GM18511 (cell line): ENCODE results near the gene BBC3.
"Not testable (repeated sequence)": the region's sequence is repeated elsewhere in the genome, so short reads cannot be mapped to it uniquely, and the experiment has no call there.

Experiments
- ATAC-seq: cut with Tn5 transposase; IDR thresholded peaks from one replicate; pipeline ENCODE4 v1.9.1; 2021; ENCODE audit warnings: mild to moderate bottlenecking, moderate library complexity; ENCODE audit not compliant: unreplicated experiment

The BBC3 gene, protein sequence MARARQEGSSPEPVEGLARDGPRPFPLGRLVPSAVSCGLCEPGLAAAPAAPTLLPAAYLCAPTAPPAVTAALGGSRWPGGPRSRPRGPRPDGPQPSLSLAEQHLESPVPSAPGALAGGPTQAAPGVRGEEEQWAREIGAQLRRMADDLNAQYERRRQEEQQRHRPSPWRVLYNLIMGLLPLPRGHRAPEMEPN

DNA sequence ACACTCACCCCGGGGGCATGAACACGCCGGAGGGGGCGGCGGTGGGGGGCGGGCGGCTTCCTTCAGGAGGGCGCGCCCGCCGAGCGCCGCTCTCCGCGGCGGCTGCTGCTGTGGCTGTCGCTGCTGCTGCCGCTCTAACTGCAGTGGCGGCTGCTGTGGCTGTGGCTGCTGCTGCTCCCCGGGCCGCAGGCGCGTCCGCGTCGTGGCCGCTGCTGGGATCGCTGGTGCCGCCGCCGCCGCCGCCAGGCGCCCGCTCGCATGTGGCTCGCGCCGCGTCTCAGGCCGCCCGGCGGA, at the start of gene BBC3:
Gene BBC3 (minus strand): TSS at position 279 of the 294 bp plus-strand sequence. CDS start 2,768 bp downstream, outside the sequence.
- ATAC-seq: no peak

DNA sequence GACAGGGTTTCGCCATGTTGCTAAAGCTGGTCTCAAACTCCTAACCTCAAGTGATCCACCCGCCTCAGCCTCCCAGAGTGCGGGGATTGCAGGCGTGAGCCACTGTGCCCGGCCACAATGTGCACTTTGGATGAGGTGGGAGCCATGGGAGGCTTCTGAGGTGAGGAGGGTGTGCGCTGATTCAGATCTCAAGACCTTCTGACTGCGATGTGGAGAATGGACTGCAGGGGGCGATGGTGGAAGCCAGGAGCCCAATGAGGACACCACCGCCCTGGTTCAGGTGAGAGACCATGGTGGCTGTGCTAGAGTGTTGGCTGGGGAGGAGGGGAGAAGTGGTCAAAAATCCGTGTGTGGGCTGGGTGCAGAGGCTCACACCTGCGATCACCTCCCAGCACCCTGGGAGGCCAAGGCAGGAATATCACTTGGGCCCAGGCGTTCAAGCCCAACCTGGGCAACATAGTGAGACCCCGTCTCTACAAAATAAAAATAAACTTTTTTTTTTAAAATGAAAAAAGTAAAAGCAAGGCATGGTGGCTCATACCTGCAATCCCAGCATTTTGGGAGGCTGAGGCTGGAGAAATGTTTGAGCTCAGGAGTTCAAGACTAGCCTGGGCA, 49.3 kb upstream of the BBC3 start:
- no peak for ATAC-seq

DNA sequence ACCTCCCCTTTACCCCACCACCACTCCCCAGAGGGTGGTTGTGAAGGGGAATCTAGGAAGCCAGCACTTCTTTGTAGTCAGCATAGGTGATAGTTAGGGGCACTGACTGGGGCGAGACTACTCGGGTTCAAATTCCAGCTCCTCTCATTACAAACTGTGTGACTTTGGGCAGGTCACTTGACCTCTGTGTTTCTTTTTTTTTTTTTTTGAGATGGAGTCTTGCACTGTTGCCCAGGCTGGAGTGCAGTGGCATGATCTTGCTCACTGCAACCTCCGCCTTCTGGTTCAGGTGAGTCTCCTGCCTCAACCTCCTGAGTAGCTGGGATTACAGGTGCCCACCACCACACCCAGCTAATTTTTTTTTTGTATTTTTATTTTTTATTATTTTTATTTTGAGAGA, 45.5 kb upstream of the BBC3 start:
- not testable (repeated sequence) for ATAC-seq

DNA sequence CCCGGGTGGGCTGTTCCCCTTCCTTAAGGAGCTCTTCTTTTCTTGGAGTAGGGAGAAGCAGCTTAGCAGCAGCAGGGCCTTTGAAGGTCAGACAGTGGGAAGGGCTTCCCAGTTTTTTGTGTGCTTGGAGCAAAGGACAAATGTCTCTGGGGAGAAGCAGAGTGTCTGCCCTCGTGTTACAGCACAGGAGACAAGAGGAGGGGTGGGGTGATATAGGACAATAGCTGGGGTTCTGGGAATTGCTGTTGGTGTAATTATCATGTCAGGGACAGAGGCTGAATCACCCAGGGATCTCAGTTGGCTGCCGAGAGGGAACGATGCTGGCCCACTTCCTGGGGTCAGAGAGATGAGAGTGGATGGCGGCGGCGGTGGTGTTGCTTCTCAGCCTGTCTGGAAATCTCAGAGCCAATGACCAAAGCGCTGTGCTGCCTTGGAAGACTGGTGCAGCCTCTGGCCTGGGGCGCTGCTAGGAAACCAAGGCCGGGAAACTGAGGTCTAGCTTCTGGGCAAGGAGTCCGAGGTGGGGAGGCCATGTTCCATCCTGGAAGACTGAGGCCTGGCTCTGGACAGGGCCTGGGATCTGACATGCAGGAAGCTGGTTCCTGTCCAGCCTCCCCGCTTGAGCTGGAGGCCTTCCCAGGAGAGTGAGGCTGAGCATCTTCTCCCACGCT, 44.9 kb upstream of the BBC3 start:
- ATAC-seq: no peak

DNA sequence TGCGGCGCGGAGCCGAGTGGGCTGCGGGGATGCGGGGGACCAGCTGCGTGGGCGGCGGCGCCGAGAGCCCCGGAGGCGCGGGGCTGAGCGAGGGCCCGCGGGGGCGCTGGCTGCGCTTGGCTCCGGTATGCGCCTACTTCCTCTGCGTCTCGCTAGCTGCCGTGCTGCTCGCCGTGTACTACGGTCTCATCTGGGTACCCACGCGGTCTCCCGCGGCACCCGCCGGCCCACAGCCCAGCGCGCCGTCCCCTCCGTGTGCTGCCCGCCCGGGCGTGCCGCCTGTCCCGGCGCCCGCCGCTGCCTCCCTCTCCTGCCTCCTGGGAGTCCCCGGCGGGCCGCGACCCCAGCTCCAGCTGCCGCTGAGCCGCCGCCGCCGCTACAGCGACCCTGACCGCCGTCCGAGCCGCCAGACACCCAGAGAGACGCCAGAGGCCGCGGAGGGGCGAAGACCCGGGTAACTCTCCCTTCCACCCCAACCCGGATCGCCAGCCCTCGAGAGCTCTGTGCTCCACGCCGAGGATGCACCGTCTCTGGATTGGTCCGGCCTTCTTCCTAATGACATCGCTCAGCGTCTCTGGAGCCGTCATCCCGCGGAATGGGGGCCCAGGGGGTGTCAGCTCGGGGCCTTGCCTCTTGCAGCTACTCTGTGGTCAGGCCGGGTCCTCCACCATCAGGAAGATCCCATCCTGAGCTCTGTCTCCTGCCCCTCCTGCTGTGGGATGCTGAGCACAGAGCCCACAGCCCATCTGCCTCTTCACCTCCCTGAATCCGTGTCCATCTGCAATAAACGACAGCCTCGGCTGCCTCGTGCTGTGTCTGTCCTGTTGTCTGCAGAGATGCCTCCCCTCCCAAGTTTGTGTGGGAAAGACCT, 44.1 kb upstream of the BBC3 start:
- peak; percentile 16 for ATAC-seq

DNA sequence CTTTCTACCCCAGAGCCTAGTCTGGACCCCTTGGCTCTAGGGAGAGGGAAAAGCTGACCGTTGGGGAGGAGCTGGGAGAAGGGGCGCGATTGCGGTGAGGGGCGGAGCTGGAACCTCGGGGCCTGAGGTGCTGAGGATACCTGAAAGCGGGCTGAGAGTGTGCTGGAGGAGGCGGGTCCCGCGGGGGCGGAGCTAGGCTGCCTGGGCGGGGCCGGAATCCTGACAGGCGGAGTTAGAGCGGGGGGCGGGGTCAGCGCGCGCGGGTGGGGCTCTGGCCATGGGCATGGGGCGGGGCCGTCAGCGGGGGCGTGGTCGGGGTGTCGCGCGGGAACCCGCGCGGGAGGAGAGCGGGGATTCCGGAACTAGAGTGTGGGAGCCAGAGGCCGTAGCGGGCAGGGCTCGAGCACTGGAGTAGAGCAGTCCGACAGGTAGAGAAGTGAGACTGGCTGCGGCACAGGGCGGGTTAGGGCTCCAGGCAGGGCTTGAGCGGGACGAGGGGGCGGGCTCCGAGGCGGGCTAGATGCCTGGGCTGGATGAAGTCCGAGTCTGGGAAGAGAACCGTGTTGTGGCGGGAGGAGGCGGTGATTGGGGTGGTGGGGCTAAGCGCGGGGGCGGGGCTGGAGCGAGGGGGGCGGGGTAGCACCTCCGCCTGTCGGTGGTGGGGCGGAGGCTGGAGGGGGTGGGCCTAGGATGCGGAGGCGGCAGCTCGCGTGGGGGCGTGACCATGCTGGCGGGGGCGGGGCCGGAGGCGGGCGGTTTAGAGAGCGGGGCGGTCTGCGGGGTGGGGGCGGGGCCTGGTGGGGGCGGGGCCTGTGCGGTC, 43.3 kb upstream of the BBC3 start, which contains the start of gene INAFM1:
Gene INAFM1 (plus strand): TSS at position 815 of the 820 bp plus-strand sequence. CDS start 35 bp downstream, outside the sequence.
- peak; percentile 66 for ATAC-seq

DNA sequence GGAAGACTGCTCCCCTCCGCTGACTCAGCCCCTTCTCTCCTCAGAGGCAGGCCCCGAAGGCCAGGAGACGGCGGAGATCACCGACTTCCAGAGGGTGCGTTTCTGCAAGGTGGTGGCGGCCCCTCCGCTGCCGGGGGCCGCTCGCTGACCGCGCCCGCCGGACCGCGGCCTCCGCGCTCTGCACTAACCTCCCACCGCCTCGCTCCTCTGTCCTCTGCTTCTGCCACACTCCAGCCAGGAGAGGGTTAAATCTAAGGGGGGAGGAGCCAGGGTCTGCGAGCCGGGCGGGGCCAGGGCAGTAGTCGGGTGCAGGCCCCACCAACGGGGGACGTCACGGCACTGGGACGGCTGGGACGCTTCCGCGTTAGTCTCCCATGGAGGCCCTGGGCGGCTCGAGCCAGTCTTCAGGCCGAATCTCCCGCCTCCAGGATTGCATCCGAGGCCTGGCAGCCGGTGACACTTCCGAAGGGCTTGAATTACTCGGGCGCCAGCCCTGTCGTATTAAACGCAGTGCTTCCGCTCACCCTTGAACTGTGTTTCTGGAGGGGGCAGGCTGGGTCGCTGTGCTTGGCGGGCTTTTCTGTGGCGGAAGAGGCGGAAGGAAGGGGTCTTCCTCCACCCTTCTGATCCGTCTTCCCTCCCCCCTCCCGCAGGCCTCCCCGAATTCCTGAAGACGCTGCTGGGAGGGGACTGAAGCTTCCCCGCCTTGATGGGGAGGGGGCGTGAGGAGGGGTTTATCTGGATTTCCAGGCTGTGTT, 42.5 kb upstream of the BBC3 start:
- peak; percentile 76 for ATAC-seq

DNA sequence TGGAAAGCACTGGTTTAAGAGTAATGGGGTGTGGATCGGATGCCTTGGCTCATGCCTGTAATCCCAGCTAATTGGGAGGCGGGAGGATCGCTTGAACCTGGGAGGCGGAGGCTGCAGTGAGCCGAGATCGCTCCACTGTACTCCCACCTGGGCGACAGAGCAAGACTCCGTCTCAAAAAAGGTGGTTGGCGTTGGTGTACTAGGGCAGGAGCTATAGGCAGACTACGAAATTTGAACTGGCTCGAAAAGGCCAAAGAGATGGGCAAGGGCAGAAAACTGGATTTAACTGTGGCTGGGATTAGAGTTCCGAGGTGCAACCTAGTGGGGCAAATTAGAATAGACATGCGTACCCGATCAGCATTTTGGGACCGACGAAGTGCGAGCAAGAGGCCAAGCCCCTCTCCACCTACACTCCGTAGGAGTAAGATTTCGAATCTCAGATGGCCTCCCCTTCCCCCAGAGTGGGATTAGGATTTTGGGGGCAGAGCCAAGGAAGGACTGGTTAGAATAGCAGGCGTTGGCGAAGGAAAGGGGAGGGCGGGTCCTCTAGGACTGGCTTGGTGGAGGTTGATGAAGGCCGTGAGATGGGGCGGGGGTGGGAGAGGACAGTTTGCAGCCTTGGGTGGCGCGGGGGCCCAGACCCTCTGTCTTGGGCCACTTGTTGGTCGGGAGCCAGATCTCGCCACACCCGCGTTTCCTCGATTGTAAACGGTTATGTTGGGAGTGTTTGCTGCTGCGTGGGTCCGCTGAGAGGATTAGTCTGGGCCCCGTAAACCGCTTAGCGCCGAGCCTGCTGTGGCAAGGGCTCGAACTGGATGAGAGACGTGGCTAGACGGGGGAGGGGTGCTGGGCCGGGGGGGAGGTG, 41.7 kb upstream of the BBC3 start:
- ATAC-seq: no peak

DNA sequence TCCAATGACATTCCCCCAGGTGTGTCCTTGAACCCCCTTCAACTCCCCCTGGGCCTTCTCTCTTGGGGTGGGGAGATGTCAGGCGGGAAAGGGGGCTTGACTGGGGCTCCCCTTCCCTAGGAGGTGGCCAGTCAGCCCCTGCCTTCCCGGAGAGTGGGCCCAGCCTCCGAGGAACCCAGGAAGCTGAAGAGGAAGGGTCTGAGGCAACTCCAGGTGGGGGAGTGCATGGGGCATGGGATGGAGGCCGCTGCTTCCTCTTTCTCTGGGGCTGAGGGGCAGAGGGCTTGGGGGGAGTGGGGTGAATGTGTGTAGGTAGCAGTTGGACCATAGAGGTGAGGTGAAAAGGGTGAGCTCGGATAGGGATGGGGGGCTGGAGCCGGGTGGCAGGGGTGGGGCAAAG, 41.0 kb upstream of the BBC3 start:
- ATAC-seq: no peak

DNA sequence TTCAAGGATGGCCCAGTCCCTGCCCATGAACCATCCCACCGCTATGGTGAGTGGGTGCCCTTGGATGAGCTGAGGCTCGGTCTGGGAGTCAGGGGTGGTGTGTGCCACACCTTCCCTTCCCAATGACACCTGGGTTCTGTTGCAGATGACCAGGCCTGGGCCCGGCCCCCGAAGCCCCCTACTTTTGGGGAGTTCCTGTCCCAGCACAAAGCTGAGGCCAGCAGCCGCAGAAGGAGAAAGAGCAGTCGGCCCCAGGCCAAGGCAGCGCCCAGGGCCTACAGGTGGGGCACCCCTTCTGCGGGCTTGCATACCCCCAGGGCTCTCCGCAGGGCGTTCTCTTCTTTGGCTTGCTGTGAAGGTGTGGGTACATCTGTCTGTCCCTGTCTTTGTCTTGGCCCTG, 39.4 kb upstream of the BBC3 start:
- no peak for ATAC-seq

DNA sequence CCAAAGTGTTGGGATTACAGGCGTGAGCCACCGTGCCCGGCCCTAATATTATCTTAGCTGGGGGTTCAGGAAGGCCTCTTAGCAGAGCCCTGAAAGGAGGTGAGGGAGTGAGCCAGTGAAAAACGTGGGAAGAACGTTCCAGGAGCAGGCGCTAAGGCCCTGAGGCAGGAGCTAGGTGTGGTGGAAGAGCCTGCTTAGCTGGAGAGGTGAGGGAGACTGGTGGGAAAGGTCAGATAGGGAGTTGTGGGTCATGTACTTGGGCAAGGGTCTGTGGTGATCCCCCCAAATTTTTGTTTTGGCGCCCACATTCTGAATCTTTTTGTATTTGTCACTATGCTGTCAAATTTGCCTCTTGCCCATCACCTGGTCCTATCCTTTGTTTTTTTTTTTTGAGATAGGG, 38.6 kb upstream of the BBC3 start:
- no peak for ATAC-seq

DNA sequence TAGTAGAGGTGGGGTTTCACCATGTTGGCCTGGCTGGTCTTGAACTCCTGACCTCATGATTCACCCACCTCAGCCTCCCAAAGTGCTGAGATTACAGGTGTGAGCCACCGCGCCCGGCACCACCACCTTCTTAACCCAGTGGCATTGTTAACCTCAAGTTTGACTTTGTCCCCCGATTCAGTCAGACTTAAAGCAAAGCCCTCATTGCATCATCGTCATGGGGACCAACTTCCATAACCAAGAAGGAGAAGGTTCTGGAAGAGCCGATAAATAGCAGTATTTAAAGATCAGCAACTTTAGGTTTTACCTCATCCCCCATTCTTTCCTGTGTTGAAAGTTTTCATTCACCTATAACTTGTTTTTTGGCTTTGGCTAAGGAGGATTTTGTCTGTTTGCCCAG, 37.0 kb upstream of the BBC3 start:
- no peak for ATAC-seq

DNA sequence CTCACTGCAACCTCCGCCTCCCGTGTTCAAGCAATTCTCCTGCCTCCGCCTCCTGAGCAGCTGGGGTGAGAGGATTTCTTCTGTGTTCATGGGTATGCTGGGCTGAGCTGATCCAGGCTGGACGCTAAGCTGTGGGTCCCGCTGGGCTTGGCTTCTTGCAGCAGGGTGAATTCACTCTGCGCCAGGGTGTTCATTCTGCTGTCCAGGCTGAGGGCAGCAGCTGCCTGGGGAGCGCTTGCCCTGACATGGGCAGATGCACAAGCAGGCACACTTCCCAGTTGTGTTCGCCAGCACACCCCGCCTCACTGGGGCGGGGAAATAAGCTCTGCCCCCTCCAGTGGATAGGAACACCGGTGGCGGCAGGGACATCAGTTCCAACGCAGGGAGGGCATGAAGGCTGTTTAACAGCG, 36.4 kb upstream of the BBC3 start:
- no peak for ATAC-seq

DNA sequence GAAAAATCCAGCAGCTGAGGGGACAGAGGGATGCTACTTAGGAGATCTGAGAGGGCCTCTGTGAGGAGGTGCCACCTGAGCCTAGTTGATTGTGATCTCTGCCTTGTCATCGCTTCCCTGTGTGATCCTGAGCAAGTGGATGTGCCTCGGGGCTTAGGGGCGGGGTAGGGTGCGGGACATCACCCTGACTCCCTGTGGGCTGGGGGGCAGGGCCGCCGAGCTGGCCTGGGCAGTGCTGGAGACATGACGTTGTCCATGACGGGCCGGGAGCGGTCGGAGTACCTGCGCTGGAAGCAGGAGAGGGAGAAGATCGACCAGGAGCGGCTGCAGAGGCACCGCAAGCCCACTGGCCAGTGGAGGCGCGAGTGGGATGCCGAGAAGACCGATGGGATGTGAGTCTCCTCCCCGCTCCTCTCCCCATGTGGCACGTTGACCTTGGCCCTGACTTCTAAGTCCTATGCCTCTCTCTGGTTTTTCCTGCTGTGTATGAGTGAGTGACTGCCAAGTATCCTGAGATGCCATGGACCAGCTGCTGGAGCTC, 35.5 kb upstream of the BBC3 start:
- ATAC-seq: no peak

DNA sequence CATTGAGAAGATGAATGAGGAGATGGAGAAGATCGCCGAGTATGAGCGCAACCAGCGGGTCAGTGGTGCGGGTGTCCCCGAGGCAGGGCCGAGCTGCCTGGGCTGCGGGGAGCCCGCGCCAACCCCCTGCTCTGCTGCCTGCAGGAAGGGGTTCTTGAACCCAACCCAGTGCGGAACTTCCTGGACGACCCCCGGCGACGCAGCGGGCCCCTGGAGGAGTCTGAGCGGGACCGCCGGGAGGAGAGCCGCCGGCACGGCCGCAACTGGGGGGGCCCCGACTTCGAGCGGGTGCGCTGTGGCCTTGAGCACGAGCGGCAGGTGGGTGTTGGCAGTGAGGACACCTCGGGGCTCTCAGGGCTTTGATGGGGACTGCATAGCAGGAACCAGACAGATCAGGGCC, 33.6 kb upstream of the BBC3 start:
- ATAC-seq: no peak

DNA sequence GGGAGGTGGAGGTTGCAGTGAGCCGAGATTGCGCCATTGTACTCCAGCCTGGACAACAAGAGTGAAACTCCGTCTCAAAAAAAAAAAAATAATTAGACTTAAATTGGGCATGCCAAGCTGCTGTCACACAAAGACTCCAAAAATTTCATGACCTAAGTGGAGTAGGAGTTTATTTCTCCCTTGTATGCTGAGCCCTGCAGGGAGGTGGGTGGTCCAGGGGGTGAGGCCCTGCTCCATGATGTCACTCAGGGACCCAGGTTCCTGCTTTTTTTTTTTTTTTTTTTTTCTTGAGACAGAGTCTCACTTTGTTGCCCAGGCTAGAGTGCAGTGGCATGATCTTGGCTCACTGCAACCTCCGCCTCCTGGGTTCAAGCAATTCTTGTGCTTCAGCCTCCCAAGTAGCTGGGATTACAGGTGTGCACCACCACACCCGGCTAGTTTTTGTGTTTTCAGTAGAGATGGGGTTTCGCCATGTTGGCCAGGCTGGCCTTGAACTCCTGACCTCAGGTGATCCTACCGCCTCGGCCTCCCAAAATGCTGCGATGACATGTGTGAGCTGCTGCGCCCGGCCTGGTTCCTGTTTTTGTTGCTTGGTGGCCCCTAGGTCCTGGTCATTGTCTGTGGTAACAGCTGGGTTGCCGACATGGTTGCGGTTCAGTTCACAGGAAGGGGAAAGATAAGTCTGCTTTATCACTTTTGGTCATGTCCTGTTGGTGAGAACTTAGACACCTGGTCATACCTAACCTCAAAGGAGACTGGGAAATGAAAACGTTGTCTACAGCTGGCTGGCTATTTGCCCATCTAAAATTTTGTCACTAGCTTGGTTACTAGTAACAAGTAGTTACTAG, 31.2 kb upstream of the BBC3 start:
- peak; percentile 89 for ATAC-seq

DNA sequence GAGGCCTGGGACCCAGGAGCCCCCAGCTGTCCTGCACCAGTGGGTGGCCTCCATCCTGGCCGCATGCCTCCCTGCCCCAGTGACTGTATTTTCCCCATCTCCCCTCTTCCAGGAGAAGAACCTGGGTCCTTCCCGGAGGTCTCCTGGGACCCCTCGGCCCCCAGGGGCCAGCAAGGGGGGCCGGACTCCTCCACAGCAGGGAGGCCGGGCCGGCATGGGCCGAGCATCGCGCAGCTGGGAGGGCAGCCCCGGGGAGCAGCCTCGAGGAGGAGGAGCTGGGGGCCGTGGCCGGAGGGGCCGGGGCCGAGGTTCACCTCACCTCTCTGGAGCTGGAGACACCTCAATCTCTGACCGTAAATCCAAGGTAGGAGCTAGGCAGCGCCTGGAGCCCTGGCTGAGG, 29.5 kb upstream of the BBC3 start:
- ATAC-seq: no peak
